Measurements from ENCODE around the gene AVPR1A.

The AVPR1A gene

DNA sequence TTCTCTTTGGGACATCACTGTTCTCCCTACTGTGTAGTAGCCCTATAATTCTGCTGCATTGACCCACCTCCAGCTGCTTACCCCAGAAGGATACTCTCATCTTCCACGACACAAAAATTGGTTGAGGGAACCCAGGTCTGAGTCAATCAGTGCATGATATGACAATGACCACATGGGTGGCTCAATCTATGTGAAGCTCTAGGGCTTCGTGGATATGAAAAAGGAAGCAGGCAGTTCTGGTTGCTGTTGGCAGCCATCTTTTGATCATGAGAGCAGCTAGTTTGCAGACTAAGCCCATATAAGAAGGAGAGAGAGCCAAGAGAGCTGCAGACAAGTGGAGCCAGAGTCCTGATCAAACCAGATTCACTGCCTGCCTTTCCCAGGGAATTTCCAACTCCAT lies 57.9 kb downstream of the AVPR1A start:
- Histone ChIP-seq H3K4me3 (ENCODE audit: low read depth, low read length) (no peak overlapping the region), H3K9me3 (no peaks in the 10 kb centered on the region), H3K27me3 (no peaks in the 10 kb centered on the region; the same call in 1 of the 2 replicates), H3K4me1 (no peaks in the 10 kb centered on the region), H3K36me3 (no peaks in the 10 kb centered on the region)
- TF ChIP-seq, protein P1, sequence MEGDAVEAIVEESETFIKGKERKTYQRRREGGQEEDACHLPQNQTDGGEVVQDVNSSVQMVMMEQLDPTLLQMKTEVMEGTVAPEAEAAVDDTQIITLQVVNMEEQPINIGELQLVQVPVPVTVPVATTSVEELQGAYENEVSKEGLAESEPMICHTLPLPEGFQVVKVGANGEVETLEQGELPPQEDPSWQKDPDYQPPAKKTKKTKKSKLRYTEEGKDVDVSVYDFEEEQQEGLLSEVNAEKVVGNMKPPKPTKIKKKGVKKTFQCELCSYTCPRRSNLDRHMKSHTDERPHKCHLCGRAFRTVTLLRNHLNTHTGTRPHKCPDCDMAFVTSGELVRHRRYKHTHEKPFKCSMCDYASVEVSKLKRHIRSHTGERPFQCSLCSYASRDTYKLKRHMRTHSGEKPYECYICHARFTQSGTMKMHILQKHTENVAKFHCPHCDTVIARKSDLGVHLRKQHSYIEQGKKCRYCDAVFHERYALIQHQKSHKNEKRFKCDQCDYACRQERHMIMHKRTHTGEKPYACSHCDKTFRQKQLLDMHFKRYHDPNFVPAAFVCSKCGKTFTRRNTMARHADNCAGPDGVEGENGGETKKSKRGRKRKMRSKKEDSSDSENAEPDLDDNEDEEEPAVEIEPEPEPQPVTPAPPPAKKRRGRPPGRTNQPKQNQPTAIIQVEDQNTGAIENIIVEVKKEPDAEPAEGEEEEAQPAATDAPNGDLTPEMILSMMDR (IDR thresholded peaks at IDR 0.05; ENCODE audit: low read depth, low read length) = no peak
- no peak for DNase-seq

All from BE2C (cell line).